Memory B cell (primary cell): Measurements from ENCODE around the gene MFSD2B.

Source experiments
- ATAC-seq: fragments of 150-1000 bp; cut with Tn5 transposase; 2 replicates; pipeline ENCODE4 v1.10.0; 2021; ENCODE audit warnings: low read depth, mild to moderate bottlenecking, moderate library complexity
- DNase-seq, 2 donors: peaks; one replicate each; pipeline ENCODE4 v3.0.0; 2022; ENCODE audit warnings: low spot score in 2 of 2
- H3K27ac Mint-ChIP-seq: one replicate; pipeline ENCODE4 v1.8.0; 2022; ENCODE audit warnings: mild to moderate bottlenecking, moderate library complexity, mixed read lengths
- H3K27me3 Mint-ChIP-seq: one replicate; pipeline ENCODE4 v1.8.0; 2022; ENCODE audit warnings: mixed read lengths
- H3K36me3 Mint-ChIP-seq: one replicate; pipeline ENCODE4 v1.8.0; 2022; ENCODE audit warnings: mild to moderate bottlenecking, mixed read lengths
- H3K4me1 Mint-ChIP-seq: one replicate; pipeline ENCODE4 v1.8.0; 2022; ENCODE audit warnings: mixed read lengths
- H3K4me3 Mint-ChIP-seq: one replicate; pipeline ENCODE4 v1.8.0; 2022; ENCODE audit warnings: mild to moderate bottlenecking, moderate library complexity, mixed read lengths
- H3K9me3 Mint-ChIP-seq: one replicate; pipeline ENCODE4 v1.8.0; 2022; ENCODE audit warnings: mixed read lengths

Gene MFSD2B

GRCh38 chr2:24052951-24053350 lies 43.1 kb downstream of the MFSD2B start:
- no peaks in the 10 kb centered on the region for H3K9me3 Mint-ChIP-seq
- no peaks in the 10 kb centered on the region for H3K36me3 Mint-ChIP-seq
- DNase-seq: no peak
- H3K27me3 Mint-ChIP-seq: no peaks in the 10 kb centered on the region
- no peak overlapping the region for H3K4me3 Mint-ChIP-seq
- no peak overlapping the region for H3K27ac Mint-ChIP-seq
- no peak for ATAC-seq
- peaks cover 2% of the 10 kb centered on the region for H3K4me1 Mint-ChIP-seq

DNA sequence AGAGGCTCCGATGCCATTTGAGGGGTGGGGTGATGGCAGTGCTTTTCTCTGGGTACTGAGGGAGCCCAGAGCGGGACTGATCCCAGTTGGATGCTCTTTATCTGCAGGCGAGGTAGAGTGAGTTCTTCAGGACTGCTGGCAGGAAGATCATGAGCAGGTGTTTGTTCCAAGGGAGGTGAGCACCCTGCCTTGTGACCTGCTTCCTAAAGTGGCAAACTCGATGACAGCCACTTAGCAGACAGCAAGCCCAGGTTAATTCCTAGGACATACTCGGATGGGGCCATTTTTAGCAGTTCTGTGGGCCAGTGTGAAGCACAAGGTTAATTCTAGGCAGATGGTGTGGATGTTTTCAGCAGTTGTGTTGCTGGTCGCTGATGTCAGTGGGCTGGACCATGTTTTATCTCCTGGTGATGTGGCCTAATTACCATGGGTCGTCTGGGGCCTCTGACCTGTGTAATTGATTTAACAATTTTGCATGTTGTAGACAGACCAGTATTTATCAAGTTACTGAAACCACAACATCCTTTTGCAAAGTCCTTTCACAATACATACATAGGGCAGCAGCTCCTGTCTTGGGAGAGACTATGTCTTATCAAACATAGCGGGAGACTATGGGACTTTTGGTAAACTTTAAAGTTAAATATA lies 44.6 kb downstream of the MFSD2B start:
- ATAC-seq (no peak), DNase-seq (no peak)
- Mint-ChIP-seq H3K4me1 (no peaks in the 10 kb centered on the region), H3K36me3 (no peaks in the 10 kb centered on the region), H3K9me3 (no peaks in the 10 kb centered on the region), H3K4me3 (no peak overlapping the region), H3K27ac (no peak overlapping the region), H3K27me3 (no peaks in the 10 kb centered on the region)

GRCh38 chr2:24055750-24056149 lies 45.9 kb downstream of the MFSD2B start:
- no peaks in the 10 kb centered on the region for H3K36me3 Mint-ChIP-seq
- ATAC-seq (no peak), DNase-seq (no peak)
- no peaks in the 10 kb centered on the region for H3K4me1 Mint-ChIP-seq
- H3K27me3 Mint-ChIP-seq: no peaks in the 10 kb centered on the region
- no peaks in the 10 kb centered on the region for H3K9me3 Mint-ChIP-seq
- no peak overlapping the region for H3K4me3 Mint-ChIP-seq
- H3K27ac Mint-ChIP-seq: no peak overlapping the region

DNA sequence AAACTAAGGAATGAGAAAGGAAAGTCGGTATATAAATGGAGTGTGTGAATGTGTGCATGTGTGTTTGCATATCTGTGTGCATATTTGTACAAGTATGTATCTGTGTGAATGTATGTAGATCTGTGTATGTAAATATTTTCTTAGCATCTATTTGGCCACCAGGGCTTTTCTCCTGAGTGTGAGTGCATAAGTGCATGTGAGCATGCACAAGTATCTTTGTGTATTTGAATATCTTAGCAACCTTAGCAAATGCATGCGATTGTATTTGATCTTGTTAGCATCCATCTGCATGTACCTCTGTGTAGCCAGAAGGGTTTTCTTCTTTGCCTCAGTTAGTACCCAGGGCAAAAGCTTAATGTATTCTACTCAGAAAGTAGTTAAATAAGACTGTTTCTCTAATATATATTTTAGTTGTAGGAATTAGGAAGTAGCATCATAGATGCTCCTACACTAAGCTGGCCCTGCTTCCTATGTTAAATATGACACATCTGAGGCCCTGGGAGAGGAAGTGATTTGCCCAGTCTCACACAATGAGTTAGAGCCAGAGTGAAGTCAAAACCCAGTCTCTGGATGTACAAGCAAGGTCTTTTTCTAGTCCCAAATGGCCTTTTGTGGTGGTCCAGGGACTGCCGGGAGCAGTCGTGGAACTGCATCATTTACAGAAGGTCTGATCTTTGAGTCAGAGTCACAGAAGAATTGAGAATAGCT lies 48.8 kb downstream of the MFSD2B start:
- no peaks in the 10 kb centered on the region for H3K27me3 Mint-ChIP-seq
- no peak overlapping the region for H3K4me3 Mint-ChIP-seq
- DNase-seq (no peak), ATAC-seq (no peak)
- no peaks in the 10 kb centered on the region for H3K4me1 Mint-ChIP-seq
- H3K27ac Mint-ChIP-seq: no peak overlapping the region
- H3K36me3 Mint-ChIP-seq: no peaks in the 10 kb centered on the region
- no peaks in the 10 kb centered on the region for H3K9me3 Mint-ChIP-seq

- Mint-ChIP-seq H3K4me3 (no peak overlapping the region), H3K27me3 (no peaks in the 10 kb centered on the region), H3K27ac (no peak overlapping the region), H3K9me3 (no peaks in the 10 kb centered on the region), H3K36me3 (peaks cover 7% of the 10 kb centered on the region), H3K4me1 (no peaks in the 10 kb centered on the region)
- ATAC-seq (no peak), DNase-seq (no peak)
Observed at GRCh38 chr2:24065341-24065740, 55.5 kb downstream of the MFSD2B start.

DNA sequence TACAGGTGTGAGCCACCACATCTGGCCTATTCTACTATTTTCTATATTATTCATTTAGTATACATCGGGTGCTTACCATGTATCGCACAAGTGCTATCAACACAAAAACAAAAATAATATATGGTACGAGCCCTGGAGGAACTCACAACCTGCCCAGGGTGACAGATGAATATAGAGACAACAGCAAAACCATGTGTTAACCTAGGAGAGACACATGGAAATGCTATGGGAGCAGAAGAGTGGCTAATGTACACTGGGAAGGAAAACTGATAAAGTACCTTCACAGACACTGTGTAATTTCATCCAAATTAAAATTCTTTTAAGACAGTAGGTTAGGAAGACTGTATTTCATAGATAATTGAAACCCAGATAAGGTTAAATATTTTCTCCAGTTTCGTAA lies 62.4 kb downstream of the MFSD2B start:
- DNase-seq (no peak), ATAC-seq (no peak)
- H3K27ac Mint-ChIP-seq: no peak overlapping the region
- H3K4me1 Mint-ChIP-seq: peaks cover 12% of the 10 kb centered on the region
- H3K36me3 Mint-ChIP-seq: peaks cover 6% of the 10 kb centered on the region
- no peaks in the 10 kb centered on the region for H3K9me3 Mint-ChIP-seq
- H3K27me3 Mint-ChIP-seq: no peaks in the 10 kb centered on the region
- H3K4me3 Mint-ChIP-seq: no peak overlapping the region

DNA sequence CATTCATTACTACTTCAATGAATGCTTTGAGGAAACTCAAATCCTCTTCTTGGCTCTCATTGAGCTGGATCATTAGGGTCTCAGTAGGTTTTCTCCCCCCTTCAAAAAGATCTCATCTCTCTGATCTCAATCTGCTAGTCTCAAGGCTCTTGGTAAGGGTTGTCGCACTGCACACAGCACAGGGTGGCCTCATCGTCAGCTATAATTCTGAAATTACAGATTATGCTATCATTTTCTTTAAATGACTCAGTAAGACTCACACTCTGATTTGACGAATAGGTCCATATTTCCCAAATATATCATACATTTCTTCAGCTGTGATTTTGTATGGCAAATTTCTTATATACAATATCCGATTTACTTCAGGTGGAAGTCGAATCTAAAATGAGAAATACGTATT lies 63.9 kb downstream of the MFSD2B start:
- Mint-ChIP-seq H3K27ac (no peak overlapping the region), H3K9me3 (no peaks in the 10 kb centered on the region), H3K36me3 (peaks cover 5% of the 10 kb centered on the region), H3K27me3 (no peaks in the 10 kb centered on the region), H3K4me3 (no peak overlapping the region), H3K4me1 (peaks cover 18% of the 10 kb centered on the region)
- ATAC-seq: no peak
- DNase-seq: no peak

GRCh38 chr2:24075259-24075658 lies 65.4 kb downstream of the MFSD2B start:
- no peaks in the 10 kb centered on the region for H3K27me3 Mint-ChIP-seq
- H3K9me3 Mint-ChIP-seq: no peaks in the 10 kb centered on the region
- DNase-seq (no peak), ATAC-seq (no peak)
- peaks cover 18% of the 10 kb centered on the region for H3K4me1 Mint-ChIP-seq
- H3K4me3 Mint-ChIP-seq: peak overlapping the region; percentile 99
- H3K27ac Mint-ChIP-seq: peak overlapping the region; percentile 99
- peaks cover 3% of the 10 kb centered on the region for H3K36me3 Mint-ChIP-seq
